Measurements from ENCODE around the gene APH1B. TPM values are rescaled to one million over a fixed set of nuclear protein-coding genes. Genes with fewer than 3 reads are reported as not detected.

The APH1B gene
- polyA plus RNA-seq, 1 experiment = 12.6 TPM

DNA sequence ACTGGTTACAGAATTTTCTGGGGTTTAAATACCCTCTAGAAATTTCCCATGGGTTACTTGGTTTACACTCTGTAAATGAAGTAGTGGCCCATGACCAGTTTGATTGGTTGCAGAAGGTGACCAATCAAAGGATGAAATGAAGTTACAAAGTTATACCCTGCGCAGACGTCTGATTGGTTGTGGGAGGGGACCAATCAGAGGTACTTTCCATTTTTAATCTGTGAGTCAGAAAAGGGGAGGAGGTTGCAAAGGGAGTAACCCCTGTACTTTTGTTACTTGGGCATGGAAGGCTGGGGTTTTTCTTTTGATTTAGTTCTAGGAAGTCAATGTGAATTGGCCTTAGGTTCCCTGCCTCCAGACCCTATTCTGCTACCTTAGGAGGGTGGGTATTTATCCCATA is 18.7 kb upstream of the APH1B start:
- TF ChIP-seq, protein P1, sequence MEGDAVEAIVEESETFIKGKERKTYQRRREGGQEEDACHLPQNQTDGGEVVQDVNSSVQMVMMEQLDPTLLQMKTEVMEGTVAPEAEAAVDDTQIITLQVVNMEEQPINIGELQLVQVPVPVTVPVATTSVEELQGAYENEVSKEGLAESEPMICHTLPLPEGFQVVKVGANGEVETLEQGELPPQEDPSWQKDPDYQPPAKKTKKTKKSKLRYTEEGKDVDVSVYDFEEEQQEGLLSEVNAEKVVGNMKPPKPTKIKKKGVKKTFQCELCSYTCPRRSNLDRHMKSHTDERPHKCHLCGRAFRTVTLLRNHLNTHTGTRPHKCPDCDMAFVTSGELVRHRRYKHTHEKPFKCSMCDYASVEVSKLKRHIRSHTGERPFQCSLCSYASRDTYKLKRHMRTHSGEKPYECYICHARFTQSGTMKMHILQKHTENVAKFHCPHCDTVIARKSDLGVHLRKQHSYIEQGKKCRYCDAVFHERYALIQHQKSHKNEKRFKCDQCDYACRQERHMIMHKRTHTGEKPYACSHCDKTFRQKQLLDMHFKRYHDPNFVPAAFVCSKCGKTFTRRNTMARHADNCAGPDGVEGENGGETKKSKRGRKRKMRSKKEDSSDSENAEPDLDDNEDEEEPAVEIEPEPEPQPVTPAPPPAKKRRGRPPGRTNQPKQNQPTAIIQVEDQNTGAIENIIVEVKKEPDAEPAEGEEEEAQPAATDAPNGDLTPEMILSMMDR (IDR thresholded peaks at IDR 0.05; ENCODE audit: insufficient read depth, low read depth, low read length) = no peak
- DNase-seq (ENCODE audit: low read depth) = no peak
- H3K27me3 ChIP-seq (ENCODE audit: control insufficient read depth, insufficient read depth, low read length) = no peaks in the 10 kb centered on the region
- H3K4me3 ChIP-seq (ENCODE audit: low read depth, low read length) = no peak overlapping the region
- POLR2A ChIA-PET = no interaction called here
- H3K36me3 ChIP-seq (ENCODE audit: control insufficient read depth, insufficient read depth, low read length) = peaks cover 3% of the 10 kb centered on the region
- CTCF ChIA-PET = no interaction called here

DNA sequence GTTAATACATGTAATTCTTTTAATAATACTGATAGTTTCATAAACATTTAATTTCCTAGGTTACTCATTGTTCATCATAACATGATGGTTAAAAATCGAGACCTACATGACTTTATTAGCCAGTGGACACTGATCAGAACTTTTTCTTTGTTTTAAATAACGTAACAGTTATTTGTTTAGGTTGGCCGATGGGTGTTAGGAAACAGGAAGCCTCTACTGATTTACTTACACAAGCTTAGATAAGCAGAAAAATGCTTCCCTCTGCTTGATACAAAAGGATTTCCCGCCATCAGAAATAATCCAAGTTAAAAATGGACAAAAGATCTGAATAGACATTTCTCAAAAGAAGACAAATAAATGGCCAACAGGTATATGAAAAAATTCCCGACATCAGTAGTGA is 16.6 kb upstream of the APH1B start:
- ChIA-PET POLR2A (no interaction called here), CTCF (no interaction called here)
- TF ChIP-seq, protein P1 (IDR thresholded peaks at IDR 0.05; ENCODE audit: insufficient read depth, low read depth, low read length) = no peak
- H3K36me3 ChIP-seq (ENCODE audit: control insufficient read depth, insufficient read depth, low read length) = peaks cover 3% of the 10 kb centered on the region
- DNase-seq (ENCODE audit: low read depth) = no peak
- H3K27me3 ChIP-seq (ENCODE audit: control insufficient read depth, insufficient read depth, low read length) = no peaks in the 10 kb centered on the region
- no peak overlapping the region for H3K4me3 ChIP-seq (ENCODE audit: low read depth, low read length)

DNA sequence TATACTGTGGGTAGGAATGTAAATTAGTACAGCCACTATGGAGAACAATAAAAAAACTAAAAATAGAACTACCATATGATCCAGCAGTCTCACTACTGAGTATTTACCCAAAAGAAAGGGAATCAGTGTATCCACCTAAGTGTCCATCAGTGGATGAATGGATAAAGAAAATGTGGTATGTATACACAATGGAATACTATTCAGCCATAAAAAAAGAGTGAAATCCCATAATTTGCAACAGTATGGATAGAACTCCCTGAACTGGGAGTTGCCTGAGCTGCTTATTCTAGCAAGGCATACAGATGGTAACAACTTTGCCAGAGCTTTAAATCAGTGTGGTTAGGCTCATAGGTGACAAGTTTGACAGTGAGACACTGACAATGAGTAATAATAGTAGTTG is 16.1 kb upstream of the APH1B start:
- TF ChIP-seq, protein P1 (IDR thresholded peaks at IDR 0.05; ENCODE audit: insufficient read depth, low read depth, low read length) = no peak
- CTCF ChIA-PET = no interaction called here
- Histone ChIP-seq H3K27me3 (ENCODE audit: control insufficient read depth, insufficient read depth, low read length) (no peaks in the 10 kb centered on the region), H3K4me3 (ENCODE audit: low read depth, low read length) (no peak overlapping the region), H3K36me3 (ENCODE audit: control insufficient read depth, insufficient read depth, low read length) (peaks cover 3% of the 10 kb centered on the region)
- POLR2A ChIA-PET = no interaction called here
- no peak for DNase-seq (ENCODE audit: low read depth)

DNA sequence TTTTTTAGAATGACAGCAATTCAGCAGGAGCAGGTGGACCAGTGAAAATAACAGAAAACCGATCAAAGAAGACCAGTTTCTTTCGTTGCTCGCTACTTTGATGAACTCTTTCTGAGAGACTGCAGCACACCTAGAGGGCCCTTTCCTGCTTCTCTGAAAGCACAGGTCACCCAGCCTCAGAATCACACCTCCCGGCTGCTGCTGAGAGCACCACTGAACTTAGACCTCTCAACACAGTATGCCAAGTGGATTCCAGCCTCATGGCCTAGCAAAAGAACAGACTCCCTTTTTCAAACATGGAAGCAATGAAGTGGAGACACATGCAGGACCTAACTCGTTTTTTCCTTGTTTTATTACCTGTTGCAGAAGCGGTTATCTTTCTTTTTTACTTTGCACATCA is 13.9 kb upstream of the APH1B start:
- no peak for DNase-seq (ENCODE audit: low read depth)
- ChIA-PET POLR2A (no interaction called here), CTCF (no interaction called here)
- TF ChIP-seq, protein P1 (IDR thresholded peaks at IDR 0.05; ENCODE audit: insufficient read depth, low read depth, low read length) = no peak
- Histone ChIP-seq H3K4me3 (ENCODE audit: low read depth, low read length) (no peak overlapping the region), H3K27me3 (ENCODE audit: control insufficient read depth, insufficient read depth, low read length) (no peaks in the 10 kb centered on the region), H3K36me3 (ENCODE audit: control insufficient read depth, insufficient read depth, low read length) (peaks cover 3% of the 10 kb centered on the region)

DNA sequence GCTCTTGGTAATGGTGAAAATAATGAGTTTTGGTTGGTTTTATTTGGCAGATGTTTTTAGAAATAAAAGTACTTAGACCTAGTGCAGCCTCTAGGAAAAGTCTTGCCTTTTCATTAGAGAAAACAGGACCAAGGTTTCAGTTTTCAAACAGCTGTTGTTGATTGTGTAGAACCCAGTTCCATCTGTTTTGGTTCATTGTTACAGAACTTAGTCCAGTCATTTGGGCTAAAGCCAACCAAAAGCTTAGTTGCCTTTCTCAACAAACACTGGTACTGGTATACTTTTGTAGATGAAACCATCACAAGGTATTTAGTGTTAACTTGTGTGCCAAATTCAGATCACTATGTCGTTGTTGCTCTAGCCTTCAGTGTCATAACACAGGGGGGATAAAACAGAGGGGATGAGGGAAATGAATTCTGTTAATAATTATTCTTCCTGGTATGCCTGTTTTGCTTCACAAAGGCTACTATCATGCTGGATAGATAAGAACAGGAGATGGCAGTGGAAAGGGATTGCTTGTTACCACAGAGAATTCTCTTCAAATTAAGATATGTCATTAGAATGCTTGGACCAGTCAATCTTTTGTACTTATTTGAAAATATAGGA is 12.6 kb upstream of the APH1B start:
- POLR2A ChIA-PET = no interaction called here
- Histone ChIP-seq H3K4me3 (ENCODE audit: low read depth, low read length) (no peak overlapping the region), H3K27me3 (ENCODE audit: control insufficient read depth, insufficient read depth, low read length) (no peaks in the 10 kb centered on the region), H3K36me3 (ENCODE audit: control insufficient read depth, insufficient read depth, low read length) (peaks cover 3% of the 10 kb centered on the region)
- TF ChIP-seq, protein P1 (IDR thresholded peaks at IDR 0.05; ENCODE audit: insufficient read depth, low read depth, low read length) = no peak
- DNase-seq (ENCODE audit: low read depth) = peak; percentile 20
- CTCF ChIA-PET = interaction anchor here (1.0 to 1.2 kb wide), 4 partner anchors 11 to 169 kb away, joined by 3 to 5 read pairs (median 4); partner anchors contain the start of gene APH1B

All from BJ (cell line).